WTC11 (cell line): ENCODE measurements around the gene KIF13A. TPM values are rescaled to one million over a fixed set of nuclear protein-coding genes. Genes with fewer than 3 reads are reported as not detected.

Source experiments
- ATAC-seq: fragments of 200-7000 bp; cut with Tn5 transposase; 2 replicates; pipeline ENCODE4 v1.10.0; 2021; ENCODE audit warnings: mild to moderate bottlenecking, moderate library complexity
- CTCF ChIA-PET: fragments of 300-600 bp; sonication (Branson Sonifier 250); formaldehyde crosslinking; loops from one replicate; lab custom pipeline; 2021; ENCODE audit warnings: antibody characterized with exemption; lab: Charles Lee
- POLR2A ChIA-PET: fragments of 350-600 bp; sonication (Branson Sonifier 250); formaldehyde crosslinking; loops from one replicate; lab custom pipeline; 2021; ENCODE audit warnings: antibody characterized with exemption; lab: Charles Lee
- DNase-seq: peaks from one replicate; pipeline ENCODE4 v3.0.0; 2021; ENCODE audit warnings: low spot score
- H3K27ac Mint-ChIP-seq: 2 replicates; pipeline ENCODE4 v1.8.0; 2021; ENCODE audit warnings: mixed read lengths
- H3K27me3 Mint-ChIP-seq: 2 replicates; pipeline ENCODE4 v1.8.0; 2021; ENCODE audit warnings: low read depth, mild to moderate bottlenecking, moderate library complexity, mixed read lengths
- H3K36me3 Mint-ChIP-seq: 2 replicates; pipeline ENCODE4 v1.8.0; 2021; ENCODE audit warnings: mixed read lengths
- H3K4me1 Mint-ChIP-seq: 2 replicates; pipeline ENCODE4 v1.8.0; 2022; ENCODE audit warnings: mixed read lengths
- H3K4me3 Mint-ChIP-seq: 2 replicates; pipeline ENCODE4 v1.8.0; 2021; ENCODE audit warnings: mild to moderate bottlenecking, moderate library complexity, mixed read lengths
- H3K9me3 Mint-ChIP-seq: 2 replicates; pipeline ENCODE4 v1.8.0; 2021; ENCODE audit warnings: mixed read lengths
- ATF1 ChIP-seq: sonication (generic); formaldehyde crosslinking; IDR thresholded peaks from 2 replicates; pipeline ENCODE4 v1.8.1; 2023; ENCODE audit warnings: mild to moderate bottlenecking, moderate library complexity, missing genetic modification reagents
- ATF3 ChIP-seq: sonication (generic); formaldehyde crosslinking; conservative IDR thresholded peaks from 2 replicates; pipeline ENCODE4 v1.8.1; 2022; ENCODE audit warnings: mild to moderate bottlenecking, missing genetic modification reagents
- ATF6 ChIP-seq: sonication (generic); formaldehyde crosslinking; IDR thresholded peaks from 2 replicates; pipeline ENCODE4 v1.8.1; 2023; ENCODE audit warnings: mild to moderate bottlenecking, missing genetic modification reagents
- CBFB ChIP-seq: sonication (generic); formaldehyde crosslinking; IDR thresholded peaks from 2 replicates; pipeline ENCODE4 v1.8.1; 2022; ENCODE audit warnings: mild to moderate bottlenecking, low read depth, missing genetic modification reagents
- CREM ChIP-seq: sonication (generic); formaldehyde crosslinking; IDR thresholded peaks from 2 replicates; pipeline ENCODE4 v1.8.1; 2022; ENCODE audit warnings: mild to moderate bottlenecking, missing genetic modification reagents, moderate library complexity
- CTCF ChIP-seq: fragments of 200-600 bp; IDR thresholded peaks from 2 replicates; pipeline ENCODE4 v1.8.0; 2022; ENCODE audit warnings: antibody characterized with exemption
- E2F1 ChIP-seq: sonication (generic); formaldehyde crosslinking; IDR thresholded peaks from 2 replicates; pipeline ENCODE4 v1.8.0; 2022; ENCODE audit warnings: mild to moderate bottlenecking, missing genetic modification reagents
- E2F5 ChIP-seq: sonication (generic); formaldehyde crosslinking; IDR thresholded peaks from 2 replicates; pipeline ENCODE4 v1.8.1; 2022; ENCODE audit warnings: mild to moderate bottlenecking, moderate library complexity, missing genetic modification reagents
- FOXP1 ChIP-seq: sonication (generic); formaldehyde crosslinking; IDR thresholded peaks from 2 replicates; pipeline ENCODE4 v1.8.0; 2022; ENCODE audit warnings: missing genetic modification reagents, mild to moderate bottlenecking, moderate library complexity, borderline replicate concordance
- GTF2I ChIP-seq: fragments of 250-450 bp; sonication (Bioruptor Pico); conservative IDR thresholded peaks from 2 replicates; pipeline ENCODE4 v1.4.0; 2021; ENCODE audit warnings: mild to moderate bottlenecking
- JUN ChIP-seq: sonication (generic); formaldehyde crosslinking; IDR thresholded peaks from 2 replicates; pipeline ENCODE4 v1.8.0; 2023; ENCODE audit warnings: mild to moderate bottlenecking, missing genetic modification reagents
- MAX ChIP-seq: sonication (generic); formaldehyde crosslinking; IDR thresholded peaks from 2 replicates; pipeline ENCODE4 v1.8.0; 2022; ENCODE audit warnings: mild to moderate bottlenecking, missing genetic modification reagents
- NFATC4 ChIP-seq: fragments of 250-450 bp; sonication (Bioruptor Pico); IDR thresholded peaks from 2 replicates; pipeline ENCODE4 v1.9.0; 2021; ENCODE audit warnings: mild to moderate bottlenecking
- PRDM15 ChIP-seq: sonication (generic); formaldehyde crosslinking; IDR thresholded peaks from 2 replicates; pipeline ENCODE4 v1.8.0; 2022; ENCODE audit warnings: missing genetic modification reagents
- PRRX2 ChIP-seq: fragments of 250-450 bp; sonication (Bioruptor Pico); IDR thresholded peaks from 2 replicates; pipeline ENCODE4 v1.8.0; 2021; ENCODE audit warnings: mild to moderate bottlenecking
- RELA ChIP-seq: sonication (generic); formaldehyde crosslinking; IDR thresholded peaks from 2 replicates; pipeline ENCODE4 v1.8.1; 2022; ENCODE audit warnings: missing genetic modification reagents, mild to moderate bottlenecking, borderline replicate concordance
- SMAD3 ChIP-seq: sonication (generic); formaldehyde crosslinking; IDR thresholded peaks from 2 replicates; pipeline ENCODE4 v1.8.0; 2022; ENCODE audit warnings: missing genetic modification reagents, mild to moderate bottlenecking, borderline replicate concordance
- TCF7 ChIP-seq: sonication (generic); formaldehyde crosslinking; IDR thresholded peaks from 2 replicates; pipeline ENCODE4 v1.8.0; 2022; ENCODE audit warnings: mild to moderate bottlenecking, low read depth, missing genetic modification reagents, moderate library complexity
- TEAD1 ChIP-seq: sonication (generic); formaldehyde crosslinking; IDR thresholded peaks from 2 replicates; pipeline ENCODE4 v1.8.0; 2022; ENCODE audit warnings: mild to moderate bottlenecking, missing genetic modification reagents
- USF1 ChIP-seq: sonication (generic); formaldehyde crosslinking; IDR thresholded peaks from 2 replicates; pipeline ENCODE4 v1.8.0; 2022; ENCODE audit warnings: mild to moderate bottlenecking, missing genetic modification reagents
- ZMAT4 ChIP-seq: fragments of 250-450 bp; sonication (Bioruptor Pico); IDR thresholded peaks from 2 replicates; pipeline ENCODE4 v1.9.0; 2021; ENCODE audit warnings: mild to moderate bottlenecking
- ZNF219 ChIP-seq: sonication (generic); formaldehyde crosslinking; IDR thresholded peaks from 2 replicates; pipeline ENCODE4 v1.8.0; 2023; ENCODE audit warnings: missing genetic modification reagents, mild to moderate bottlenecking, borderline replicate concordance
- ZNF317 ChIP-seq: sonication (generic); formaldehyde crosslinking; IDR thresholded peaks from 2 replicates; pipeline ENCODE4 v1.8.1; 2023; ENCODE audit warnings: low read depth, mild to moderate bottlenecking, moderate library complexity, missing genetic modification reagents, borderline replicate concordance
- ZNF671 ChIP-seq: fragments of 250-450 bp; sonication (Bioruptor Pico); IDR thresholded peaks from 2 replicates; pipeline ENCODE4 v1.8.0; 2021; ENCODE audit warnings: mild to moderate bottlenecking
- total RNA-seq: library from RNA; stranded (reverse); gene quantifications from 3 replicates; pipeline ENCODE4 v1.2.3, GENCODE V29; 2021

The KIF13A gene
- total RNA-seq, 1 experiment from 2014 or later: 32.7 TPM

- no peak for TF ChIP-seq SMAD3
- no peak for TF ChIP-seq USF1 (CRISPR knock-in tag)
- TF ChIP-seq TEAD1 (CRISPR knock-in tag): no peak
- TF ChIP-seq RELA: no peak
- no peak for TF ChIP-seq FOXP1 (CRISPR knock-in tag)
- no peak for TF ChIP-seq E2F5 (CRISPR knock-in tag)
- TF ChIP-seq E2F1 (CRISPR knock-in tag): no peak
- TF ChIP-seq PRRX2 (CRISPR knock-in tag): no peak
- TF ChIP-seq CTCF: no peak
Observed at GRCh38 chr6:17962436-17963031, 24.9 kb downstream of the KIF13A start (continued).

GRCh38 chr6:17959302-17959701 lies 28.1 kb downstream of the KIF13A start:
- H3K27me3 Mint-ChIP-seq: no peaks in the 10 kb centered on the region
- no peaks in the 10 kb centered on the region for H3K36me3 Mint-ChIP-seq
- no peaks in the 10 kb centered on the region; the same call in 1 of the 2 replicates for H3K9me3 Mint-ChIP-seq
- H3K4me3 Mint-ChIP-seq: no peak overlapping the region
- CTCF ChIA-PET: interaction anchor here (0.5 to 1.0 kb wide), 2 partner anchors 30 to 677 kb away, joined by 3 to 4 read pairs; no protein-coding TSS in a partner anchor
- H3K27ac Mint-ChIP-seq: no peak overlapping the region
- POLR2A ChIA-PET: interaction anchor here (0.6 kb wide), 1 partner anchor 47 kb away, joined by 3 read pairs; no protein-coding TSS in a partner anchor
- H3K4me1 Mint-ChIP-seq: peaks cover 29% of the 10 kb centered on the region
- DNase-seq (no peak), ATAC-seq (no peak)
- TF ChIP-seq ATF1 (CRISPR knock-in tag) (no peak), CREM (CRISPR knock-in tag) (no peak), TCF7 (no peak), ZMAT4 (no peak), ATF6 (CRISPR knock-in tag) (no peak), PRDM15 (CRISPR knock-in tag) (no peak), ATF3 (no peak), GTF2I (CRISPR knock-in tag) (no peak), NFATC4 (no peak), JUN (no peak), MAX (CRISPR knock-in tag) (no peak), ZNF219 (CRISPR knock-in tag) (no peak), ZNF317 (CRISPR knock-in tag) (no peak), CBFB (no peak), ZNF671 (CRISPR knock-in tag) (no peak)
